NCI-H526 treated with DMSO at 0.1 percent for 48 hours (cell line): Measurements from ENCODE around the gene NUP210L.

Experiments
- DNase-seq: peaks from one replicate; lab custom pipeline; 2025; lab: John Stamatoyannopoulos, UW

The NUP210L gene

GRCh38 chr1:153944005-153944826 is 210.7 kb downstream of the NUP210L start:
- DNase-seq: no peak

GRCh38 chr1:153942766-153943549 is 211.9 kb downstream of the NUP210L start:
- no peak for DNase-seq
